ENCODE measurements around the gene TTC38. TPM values are rescaled to one million over a fixed set of nuclear protein-coding genes. Genes with fewer than 3 reads are reported as not detected.

TTC38 gene
- total RNA-seq, 1 experiment from 2014 or later: 31.5 TPM

- no peaks in the 10 kb centered on the region; the same call in 1 of the 2 replicates for H3K79me2 ChIP-seq (ENCODE audit: insufficient read depth, low read length)
- no peak overlapping the region for H2AFZ ChIP-seq (ENCODE audit: low read length)
- no peak overlapping the region for H3K4ac ChIP-seq (ENCODE audit: low read depth, low read length)
- Mint-ChIP-seq H3K36me3 (ENCODE audit: insufficient read depth in 1 of 3, low read depth in 3 of 3) (peaks cover 17 to 38% (median 37%) of the 10 kb centered on the region in 3 experiments; a peak in 6 of 7 replicates), H3K4me1 (peaks cover 23% of the 10 kb centered on the region in 2 experiments), H3K27me3 (ENCODE audit: low read depth) (no peaks in the 10 kb centered on the region), H3K4me3 (peak overlapping the region; percentile 84 to 87), H3K9me3 (no peaks in the 10 kb centered on the region), H3K27ac (peak overlapping the region in 2 of 3 experiments; percentile 35 to 65; a peak in 2 of 7 replicates)
- no peak overlapping the region for H4K5ac ChIP-seq (ENCODE audit: insufficient read length, low read depth, low read length)
- H3K18ac ChIP-seq (ENCODE audit: insufficient read length, low read depth, low read length): no peak overlapping the region
- no peak overlapping the region for H3T11ph ChIP-seq (ENCODE audit: low read length)
- no peak for TF ChIP-seq CTCF (conservative IDR thresholded peaks at IDR 0.05)
- no CpG with 5 or more reads among the region's 32 CpGs for WGBS (ENCODE audit: extremely low coverage, insufficient read length, low lambda C conversion rate)
- no peak overlapping the region for H2AK5ac ChIP-seq (ENCODE audit: insufficient read length, low read length)
- no peaks in the 10 kb centered on the region for H3K27me3 ChIP-seq (ENCODE audit: insufficient read depth, low read length)
- DNase-seq: no peak
- no peak overlapping the region for H3K27ac ChIP-seq (ENCODE audit: insufficient read length, low read depth, low read length)
- no peaks in the 10 kb centered on the region for H3K9me3 ChIP-seq (ENCODE audit: control insufficient read depth, low read depth, low read length)
- no peak overlapping the region for H2BK5ac ChIP-seq (ENCODE audit: insufficient read length, low read length)
- no peak overlapping the region for H2BK20ac ChIP-seq (ENCODE audit: low read depth, low read length, poor library complexity, severe bottlenecking)
- H3K4me2 ChIP-seq (ENCODE audit: insufficient read depth, insufficient read length, low read length): peak overlapping the region; percentile 91
- no peak overlapping the region for H4K91ac ChIP-seq (ENCODE audit: insufficient read length, low read depth, low read length)
- H3K14ac ChIP-seq (ENCODE audit: insufficient read depth, low read length): no peak overlapping the region; the same call in 1 of the 2 replicates
- H2BK120ac ChIP-seq (ENCODE audit: low read depth, low read length, poor library complexity, severe bottlenecking): no peak overlapping the region
- H3K4me1 ChIP-seq (ENCODE audit: insufficient read depth, low read length): no peaks in the 10 kb centered on the region
- no peak overlapping the region for H3K23ac ChIP-seq (ENCODE audit: insufficient read length, low read depth, low read length)
- H3K56ac ChIP-seq (ENCODE audit: insufficient read length, low read depth, low read length): no peak overlapping the region
- peak overlapping the region; percentile 60 for H3K9ac ChIP-seq (ENCODE audit: extremely low read depth, insufficient read length, low read length)
- no peak overlapping the region for H2BK12ac ChIP-seq (ENCODE audit: insufficient read length, low read depth, low read length)
- peaks cover 9% of the 10 kb centered on the region for H3K23me2 ChIP-seq (ENCODE audit: insufficient read length, low read depth, low read length, poor library complexity, severe bottlenecking)
- no peak overlapping the region for H2BK15ac ChIP-seq (ENCODE audit: low read depth, low read length)
- no peak overlapping the region for H4K8ac ChIP-seq (replicated peaks; ENCODE audit: insufficient read length, low read depth, low read length)
- no peaks in the 10 kb centered on the region for H3K79me1 ChIP-seq (ENCODE audit: insufficient read depth, low read depth, low read length, poor library complexity, severe bottlenecking)
- no peaks in the 10 kb centered on the region for H4K20me1 ChIP-seq (ENCODE audit: control insufficient read depth, insufficient read depth, insufficient read length)
Measured at GRCh38 chr22:46297151-46297812, 29.5 kb downstream of the TTC38 start.

Measured in H9 (cell line).